Measurements from ENCODE around the gene CYP2C18. TPM values are rescaled to one million over a fixed set of nuclear protein-coding genes. Genes with fewer than 3 reads are reported as not detected.
"Not testable (repeated sequence)": the region's sequence is repeated elsewhere in the genome, so short reads cannot be mapped to it uniquely, and the experiment has no call there.

Gene CYP2C18
- total and polyA plus RNA-seq, 4 experiments from 2014 or later = not detected

DNA sequence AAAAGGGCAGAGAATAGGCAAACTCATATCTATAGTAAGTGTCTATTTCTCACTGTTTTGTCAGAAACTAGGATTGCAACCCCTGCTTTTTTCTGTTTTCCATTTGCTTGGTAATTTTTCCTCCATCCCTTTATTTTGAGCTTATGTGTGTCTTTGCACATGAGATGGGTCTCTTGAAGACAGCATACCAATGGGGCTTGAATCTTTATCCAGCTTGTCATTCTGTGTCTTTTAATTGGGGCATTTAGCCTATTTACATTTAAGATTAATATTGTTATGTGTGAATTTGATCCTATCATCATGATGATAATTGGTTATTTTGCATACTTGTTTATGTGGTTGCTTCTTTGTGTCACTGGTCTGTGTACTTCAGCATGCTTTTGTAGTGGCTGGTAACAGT is 28.3 kb upstream of the CYP2C18 start:
- H3K27ac Mint-ChIP-seq; intact Hi-C loops (cut with micrococcal nuclease); H3K27me3 Mint-ChIP-seq: not testable (repeated sequence)

DNA sequence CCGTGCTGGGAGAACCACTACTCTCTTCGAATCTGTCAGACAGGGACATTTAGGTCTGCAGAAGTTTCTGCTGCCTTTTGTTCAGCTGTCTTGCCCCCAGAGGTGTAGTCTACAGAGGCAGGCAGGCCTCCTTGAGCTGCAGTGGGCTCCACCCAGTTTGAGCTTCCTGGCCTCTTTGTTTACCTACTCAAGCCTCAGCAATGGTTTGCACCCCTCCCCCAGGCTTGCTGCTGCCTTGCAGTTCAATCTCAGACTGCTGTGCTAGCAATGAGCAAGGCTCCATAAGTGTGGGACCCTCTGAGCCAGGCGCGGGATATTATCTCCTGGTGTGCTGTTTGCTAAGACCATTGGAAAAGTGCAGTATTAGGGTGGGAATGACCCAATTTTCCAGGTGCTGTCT is 20.5 kb upstream of the CYP2C18 start:
- H3K27me3 ChIP-seq (ENCODE audit: insufficient read depth, low read length); H3K27ac Mint-ChIP-seq; H3K4me3 Mint-ChIP-seq; H3K9me3 ChIP-seq (ENCODE audit: control insufficient read depth in 1 of 2, low read length in 2 of 2); intact Hi-C loops (cut with micrococcal nuclease); H3K9me3 Mint-ChIP-seq; H3K27ac ChIP-seq (ENCODE audit: low read depth, low read length); H3K4me1 ChIP-seq (ENCODE audit: insufficient read depth, low read length); H3K27me3 Mint-ChIP-seq; DNase-seq; H3K4me3 ChIP-seq (ENCODE audit: low read length in 2 of 2); H3K36me3 Mint-ChIP-seq; H3K36me3 ChIP-seq (ENCODE audit: insufficient read depth, low read length); POLR2A ChIA-PET (ENCODE audit: partially characterized antibody); H3K4me1 Mint-ChIP-seq; CTCF ChIA-PET (ENCODE audit: partially characterized antibody): not testable (repeated sequence)

More for the DNA sequence above, 28.3 kb upstream of the CYP2C18 start:
- H3K36me3 ChIP-seq (ENCODE audit: insufficient read depth, low read length); H3K4me1 ChIP-seq (ENCODE audit: insufficient read depth, low read length); H3K4me3 ChIP-seq (ENCODE audit: low read length in 2 of 2); H3K9me3 ChIP-seq (ENCODE audit: control insufficient read depth in 1 of 2, low read length in 2 of 2); H3K27ac ChIP-seq (ENCODE audit: low read depth, low read length); POLR2A ChIA-PET (ENCODE audit: partially characterized antibody); H3K36me3 Mint-ChIP-seq; DNase-seq; H3K27me3 ChIP-seq (ENCODE audit: insufficient read depth, low read length); H3K4me1 Mint-ChIP-seq; H3K4me3 Mint-ChIP-seq; CTCF ChIA-PET (ENCODE audit: partially characterized antibody): not testable (repeated sequence)
- peaks cover 0 to 20% (median 5%) of the 10 kb centered on the region in 8 donors for H3K9me3 Mint-ChIP-seq

DNA sequence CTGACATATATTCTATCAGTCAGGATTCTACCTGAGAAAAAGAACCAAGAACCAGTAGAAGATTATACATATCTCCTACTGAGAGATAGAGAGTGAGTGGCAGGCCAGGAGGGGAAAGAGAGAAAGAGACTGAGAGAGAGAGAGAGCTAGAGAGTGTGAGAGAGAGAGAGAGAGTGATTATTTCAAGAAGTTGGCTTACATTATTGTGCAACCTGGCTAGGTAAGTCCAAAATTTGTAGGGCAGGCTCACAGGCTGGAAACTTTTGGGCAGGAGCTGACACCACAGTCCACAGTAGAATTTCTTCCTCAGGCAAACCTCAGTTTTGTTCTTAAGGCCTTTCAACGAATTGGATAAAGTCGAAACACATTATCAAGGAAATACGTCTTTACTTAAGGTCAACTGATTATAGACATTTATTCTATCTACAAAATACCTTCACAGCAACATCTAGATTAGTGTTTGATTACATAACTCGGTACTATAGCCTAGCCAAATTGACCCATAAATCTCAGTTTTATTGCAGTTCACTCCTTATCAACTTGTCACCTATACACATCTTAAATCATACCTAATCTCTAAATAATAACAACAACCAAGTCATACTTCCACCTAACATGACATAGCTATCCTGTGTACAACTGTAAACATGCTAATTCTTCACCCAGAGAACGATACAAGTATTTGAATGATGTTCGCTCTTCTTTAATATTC is 17.0 kb upstream of the CYP2C18 start:
- no peaks in the 10 kb centered on the region for H3K4me1 ChIP-seq (ENCODE audit: insufficient read depth, low read length)
- H3K4me3 Mint-ChIP-seq = no peak overlapping the region
- no peak overlapping the region for H3K27ac Mint-ChIP-seq
- no peaks in the 10 kb centered on the region for H3K36me3 ChIP-seq (ENCODE audit: insufficient read depth, low read length)
- H3K9me3 ChIP-seq (ENCODE audit: control insufficient read depth in 1 of 2, low read length in 2 of 2) = no peaks in the 10 kb centered on the region
- no peaks in the 10 kb centered on the region for H3K4me1 Mint-ChIP-seq
- POLR2A ChIA-PET (ENCODE audit: partially characterized antibody) = no interaction called here
- H3K27ac ChIP-seq (ENCODE audit: low read depth, low read length) = no peak overlapping the region
- intact Hi-C loops (cut with micrococcal nuclease) = no loop called here
- no peaks in the 10 kb centered on the region for H3K27me3 Mint-ChIP-seq
- no peak for DNase-seq
- no peak overlapping the region for H3K4me3 ChIP-seq (ENCODE audit: low read length in 2 of 2)
- peaks cover 0 to 8% (median 0%) of the 10 kb centered on the region in 8 donors for H3K9me3 Mint-ChIP-seq
- H3K36me3 Mint-ChIP-seq = no peaks in the 10 kb centered on the region
- no peaks in the 10 kb centered on the region for H3K27me3 ChIP-seq (ENCODE audit: insufficient read depth, low read length)
- CTCF ChIA-PET (ENCODE audit: partially characterized antibody) = no interaction called here

DNA sequence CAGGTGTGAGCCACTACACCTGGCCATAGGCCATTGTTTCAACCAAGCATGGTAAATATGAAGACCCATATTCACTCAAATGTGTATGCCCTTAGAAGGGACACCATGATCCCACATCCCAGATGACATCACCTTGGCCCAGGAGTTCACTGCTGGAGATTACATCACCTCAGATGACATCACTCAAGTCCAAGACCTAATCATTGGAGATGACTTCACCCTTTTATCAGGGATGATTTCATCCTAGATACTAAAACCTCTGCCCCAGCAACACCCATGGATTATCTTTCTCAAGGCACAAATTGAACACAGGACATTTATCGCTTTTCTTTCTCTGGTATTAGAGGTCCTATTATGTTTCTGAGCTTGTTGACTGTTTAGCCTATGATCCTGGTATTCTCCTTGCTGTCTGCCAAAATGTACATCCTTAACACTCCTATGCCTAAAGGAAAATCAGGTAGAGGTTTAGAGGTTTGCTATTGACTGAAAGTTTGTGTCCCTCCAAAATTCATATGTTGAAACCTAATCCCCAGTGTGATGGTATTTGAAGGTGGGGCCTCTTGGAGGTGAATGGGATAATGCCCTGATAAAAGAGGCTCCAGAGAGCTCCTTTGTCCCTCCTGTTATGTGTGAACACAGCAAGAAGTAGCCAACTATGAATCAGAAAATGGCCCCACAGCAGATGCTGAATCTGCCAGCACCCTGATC is 9.8 kb upstream of the CYP2C18 start:
- no peaks in the 10 kb centered on the region for H3K36me3 Mint-ChIP-seq
- intact Hi-C loops (cut with micrococcal nuclease) = no loop called here
- H3K27ac ChIP-seq (ENCODE audit: low read depth, low read length) = no peak overlapping the region
- H3K27me3 ChIP-seq (ENCODE audit: insufficient read depth, low read length) = no peaks in the 10 kb centered on the region
- peaks cover 0 to 3% of the 10 kb centered on the region in 2 donors for H3K27me3 Mint-ChIP-seq
- H3K4me3 ChIP-seq (ENCODE audit: low read length in 2 of 2) = no peak overlapping the region
- H3K9me3 Mint-ChIP-seq = peaks cover 0 to 3% (median 0%) of the 10 kb centered on the region in 8 donors
- DNase-seq = no peak
- POLR2A ChIA-PET (ENCODE audit: partially characterized antibody) = no interaction called here
- H3K36me3 ChIP-seq (ENCODE audit: insufficient read depth, low read length) = no peaks in the 10 kb centered on the region
- CTCF ChIA-PET (ENCODE audit: partially characterized antibody) = no interaction called here
- no peak overlapping the region for H3K27ac Mint-ChIP-seq
- no peaks in the 10 kb centered on the region for H3K9me3 ChIP-seq (ENCODE audit: control insufficient read depth in 1 of 2, low read length in 2 of 2)
- H3K4me1 ChIP-seq (ENCODE audit: insufficient read depth, low read length) = no peaks in the 10 kb centered on the region
- no peaks in the 10 kb centered on the region for H3K4me1 Mint-ChIP-seq
- no peak overlapping the region for H3K4me3 Mint-ChIP-seq

DNA sequence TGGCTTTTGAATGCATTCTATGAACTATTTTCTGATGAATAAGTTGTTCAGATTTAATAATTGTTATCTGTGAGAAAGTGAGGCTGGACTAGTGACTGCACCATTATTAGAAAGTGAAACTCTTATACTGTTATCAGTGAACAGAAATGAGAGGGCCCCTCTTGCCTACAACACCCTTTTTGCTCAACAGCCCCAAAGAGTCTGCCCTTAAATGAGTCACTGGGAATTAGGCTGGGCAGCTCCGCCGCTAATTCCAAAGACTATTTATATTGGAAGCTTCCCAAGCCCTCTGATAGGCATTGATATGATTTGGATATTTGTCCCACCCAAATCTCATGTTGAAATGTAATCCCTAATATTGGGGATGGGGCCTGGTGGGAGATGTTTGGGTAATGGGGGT is 7.0 kb upstream of the CYP2C18 start:
- H3K9me3 Mint-ChIP-seq = peaks cover 0 to 3% (median 0%) of the 10 kb centered on the region in 8 donors

DNA sequence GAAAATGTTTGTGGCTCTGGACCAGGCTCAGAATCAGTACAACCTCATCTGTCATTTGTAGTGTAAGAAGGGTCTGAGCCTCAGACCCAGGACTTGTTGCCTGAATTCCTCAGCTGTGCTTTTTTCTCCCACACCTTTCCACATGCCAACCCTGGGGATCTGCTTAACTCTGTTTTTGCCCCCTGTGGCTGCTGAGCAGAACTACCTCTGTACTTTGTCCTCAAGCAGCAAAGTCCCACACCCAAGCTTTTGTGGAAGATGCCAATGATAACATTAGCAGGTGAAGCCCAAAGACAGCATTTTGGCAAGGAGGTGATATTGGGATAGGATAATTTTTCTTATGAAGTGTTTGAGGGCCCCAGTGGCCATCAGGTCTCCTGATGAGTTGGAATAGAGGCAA is 5.8 kb upstream of the CYP2C18 start:
- intact Hi-C loops (cut with micrococcal nuclease) = no loop called here
- H3K27ac Mint-ChIP-seq = no peak overlapping the region
- no peak overlapping the region for H3K4me3 ChIP-seq (ENCODE audit: low read length in 2 of 2)
- H3K9me3 ChIP-seq (ENCODE audit: control insufficient read depth in 1 of 2, low read length in 2 of 2) = no peaks in the 10 kb centered on the region
- no peak overlapping the region for H3K4me3 Mint-ChIP-seq
- POLR2A ChIA-PET (ENCODE audit: partially characterized antibody) = no interaction called here
- H3K27me3 ChIP-seq (ENCODE audit: insufficient read depth, low read length) = no peaks in the 10 kb centered on the region
- no peaks in the 10 kb centered on the region for H3K4me1 Mint-ChIP-seq
- H3K9me3 Mint-ChIP-seq = peaks cover 0 to 3% (median 0%) of the 10 kb centered on the region in 8 donors
- peaks cover 0 to 3% of the 10 kb centered on the region in 2 donors for H3K27me3 Mint-ChIP-seq
- H3K36me3 ChIP-seq (ENCODE audit: insufficient read depth, low read length) = no peaks in the 10 kb centered on the region
- H3K36me3 Mint-ChIP-seq = no peaks in the 10 kb centered on the region
- no peaks in the 10 kb centered on the region for H3K4me1 ChIP-seq (ENCODE audit: insufficient read depth, low read length)
- no peak for DNase-seq
- H3K27ac ChIP-seq (ENCODE audit: low read depth, low read length) = no peak overlapping the region
- CTCF ChIA-PET (ENCODE audit: partially characterized antibody) = no interaction called here

More for the DNA sequence above, 7.0 kb upstream of the CYP2C18 start:
- no peak overlapping the region for H3K4me3 ChIP-seq (ENCODE audit: low read length in 2 of 2)
- Mint-ChIP-seq H3K27ac (no peak overlapping the region), H3K4me1 (no peaks in the 10 kb centered on the region), H3K27me3 (peaks cover 0 to 3% of the 10 kb centered on the region in 2 donors), H3K4me3 (no peak overlapping the region), H3K36me3 (no peaks in the 10 kb centered on the region)
- H3K4me1 ChIP-seq (ENCODE audit: insufficient read depth, low read length) = no peaks in the 10 kb centered on the region
- intact Hi-C loops (cut with micrococcal nuclease) = no loop called here
- ChIA-PET POLR2A (ENCODE audit: partially characterized antibody) (no interaction called here), CTCF (ENCODE audit: partially characterized antibody) (no interaction called here)
- no peaks in the 10 kb centered on the region for H3K36me3 ChIP-seq (ENCODE audit: insufficient read depth, low read length)
- no peaks in the 10 kb centered on the region for H3K27me3 ChIP-seq (ENCODE audit: insufficient read depth, low read length)
- H3K27ac ChIP-seq (ENCODE audit: low read depth, low read length) = no peak overlapping the region
- no peaks in the 10 kb centered on the region for H3K9me3 ChIP-seq (ENCODE audit: control insufficient read depth in 1 of 2, low read length in 2 of 2)
- no peak for DNase-seq

DNA sequence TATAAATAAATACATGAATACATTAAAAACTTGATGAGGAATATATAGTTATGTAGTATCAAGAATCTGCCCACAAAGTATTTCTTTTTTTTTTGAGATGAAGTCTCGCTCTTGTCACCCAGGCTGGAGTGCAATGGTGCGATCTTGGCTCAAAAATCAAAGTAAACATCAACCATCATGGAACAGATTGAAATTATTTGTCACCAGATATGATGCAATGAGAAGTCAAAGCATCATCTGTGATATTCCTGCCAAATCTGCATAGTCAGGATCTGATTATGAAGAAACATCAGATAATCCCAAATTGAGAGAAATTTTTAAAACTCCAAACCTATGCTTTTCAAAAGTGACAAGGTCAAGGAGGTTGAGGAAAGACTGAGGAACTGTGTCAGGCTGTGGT is 5.1 kb upstream of the CYP2C18 start:
- CTCF ChIA-PET (ENCODE audit: partially characterized antibody) = no interaction called here
- Histone ChIP-seq H3K27ac (ENCODE audit: low read depth, low read length) (no peak overlapping the region), H3K27me3 (ENCODE audit: insufficient read depth, low read length) (no peaks in the 10 kb centered on the region), H3K9me3 (ENCODE audit: control insufficient read depth in 1 of 2, low read length in 2 of 2) (no peaks in the 10 kb centered on the region), H3K4me3 (ENCODE audit: low read length in 2 of 2) (no peak overlapping the region), H3K36me3 (ENCODE audit: insufficient read depth, low read length) (no peaks in the 10 kb centered on the region), H3K4me1 (ENCODE audit: insufficient read depth, low read length) (no peaks in the 10 kb centered on the region)
- Mint-ChIP-seq H3K4me3 (no peak overlapping the region), H3K4me1 (no peaks in the 10 kb centered on the region), H3K27me3 (peaks cover 0 to 3% of the 10 kb centered on the region in 2 donors), H3K36me3 (no peaks in the 10 kb centered on the region), H3K9me3 (peaks cover 0 to 3% (median 0%) of the 10 kb centered on the region in 8 donors), H3K27ac (no peak overlapping the region)
- POLR2A ChIA-PET (ENCODE audit: partially characterized antibody) = no interaction called here
- intact Hi-C loops (cut with micrococcal nuclease) = no loop called here
- no peak for DNase-seq
